ENCODE measurements around the gene CDS1. TPM values are rescaled to one million over a fixed set of nuclear protein-coding genes. Genes with fewer than 3 reads are reported as not detected.
"Not testable (repeated sequence)": the region's sequence is repeated elsewhere in the genome, so short reads cannot be mapped to it uniquely, and the experiment has no call there.

CDS1 gene
- total RNA-seq, 1 donor from 2014 or later = not detected

DNA sequence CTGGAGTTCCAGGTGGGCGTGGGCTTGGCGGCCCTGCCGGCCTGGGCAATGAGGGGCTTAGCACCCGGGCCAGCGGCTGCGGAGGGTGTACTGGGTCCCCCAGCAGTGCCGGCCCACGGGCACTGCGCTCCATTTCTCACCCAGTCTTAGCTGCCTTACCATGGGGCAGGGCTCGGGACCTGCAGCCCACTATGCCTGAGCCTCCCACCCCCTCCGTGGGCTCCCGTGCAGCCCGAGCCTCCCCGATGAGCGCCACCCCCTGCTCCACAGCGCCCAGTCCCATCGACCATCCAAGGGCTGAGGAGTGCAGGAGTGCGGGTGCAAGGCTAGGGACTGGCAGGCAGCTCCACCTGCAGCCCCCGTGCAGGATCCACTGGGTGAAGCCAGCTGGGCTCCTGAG is 81.8 kb downstream of the CDS1 start:
- DNase-seq (ENCODE audit: low spot score); intact Hi-C loops (cut with DNase I): not testable (repeated sequence)

GRCh38 chr4:84666439-84666838 is 83.5 kb downstream of the CDS1 start:
- intact Hi-C loops (cut with DNase I) = no loop called here
- no peak for DNase-seq (ENCODE audit: low spot score)

GRCh38 chr4:84669201-84669600 is 86.3 kb downstream of the CDS1 start:
- no peak for DNase-seq (ENCODE audit: low spot score)
- intact Hi-C loops (cut with DNase I) = no loop called here

DNA sequence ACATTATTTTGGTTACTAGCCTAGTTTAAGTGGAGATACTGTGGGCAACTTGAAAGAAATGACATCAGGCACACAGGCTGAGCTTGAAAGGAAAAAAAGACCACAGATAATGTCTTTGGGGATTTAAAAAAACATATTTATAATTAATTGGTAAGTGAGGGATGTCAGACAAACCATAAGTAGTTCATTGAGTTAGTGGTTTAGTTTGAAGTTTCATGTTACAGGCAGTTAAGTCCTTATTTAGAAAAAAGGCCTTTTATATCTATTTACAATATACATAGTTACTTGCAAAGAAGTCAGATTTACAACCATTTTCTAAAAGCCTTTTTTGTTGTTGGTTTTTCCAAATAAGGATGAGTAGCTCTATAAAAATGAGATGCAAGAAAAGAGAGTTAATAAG is 89.2 kb downstream of the CDS1 start:
- no peak for DNase-seq (ENCODE audit: low spot score)
- intact Hi-C loops (cut with DNase I) = no loop called here

- DNase-seq (ENCODE audit: low spot score) = no peak
- intact Hi-C loops (cut with DNase I) = no loop called here
Observed at GRCh38 chr4:84673475-84674240, 90.7 kb downstream of the CDS1 start.

- DNase-seq (ENCODE audit: low spot score) = no peak
Observed at GRCh38 chr4:84677093-84677492, 94.2 kb downstream of the CDS1 start.

GRCh38 chr4:84677995-84678394 is 95.1 kb downstream of the CDS1 start:
- no peak for DNase-seq (ENCODE audit: low spot score)
- intact Hi-C loops (cut with DNase I) = no loop called here

More at GRCh38 chr4:84677093-84677492, 94.2 kb downstream of the CDS1 start:
- intact Hi-C loops (cut with DNase I) = no loop called here

GRCh38 chr4:84678976-84679744 is 96.2 kb downstream of the CDS1 start:
- intact Hi-C loops (cut with DNase I) = no loop called here
- DNase-seq (ENCODE audit: low spot score) = no peak

DNA sequence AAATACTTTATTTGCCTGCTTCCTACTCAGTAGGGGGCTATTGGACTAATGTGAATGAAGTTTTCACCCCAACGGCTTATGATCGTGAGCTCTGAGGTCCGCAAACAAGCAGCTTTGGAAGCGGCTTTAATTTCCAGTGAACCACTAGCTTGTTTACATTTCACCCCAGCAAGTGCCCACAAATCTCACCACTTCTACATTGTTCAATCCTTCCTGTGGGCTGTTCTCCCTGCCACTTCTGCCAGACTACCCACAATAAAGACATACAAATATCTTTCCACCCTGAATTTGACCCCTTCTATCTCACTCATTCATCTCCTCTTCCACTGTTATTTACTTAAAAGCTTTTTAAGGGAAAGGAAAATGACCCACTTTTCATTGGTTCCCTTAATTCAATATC is 98.0 kb downstream of the CDS1 start:
- intact Hi-C loops (cut with DNase I) = no loop called here
- DNase-seq (ENCODE audit: low spot score) = no peak

DNA sequence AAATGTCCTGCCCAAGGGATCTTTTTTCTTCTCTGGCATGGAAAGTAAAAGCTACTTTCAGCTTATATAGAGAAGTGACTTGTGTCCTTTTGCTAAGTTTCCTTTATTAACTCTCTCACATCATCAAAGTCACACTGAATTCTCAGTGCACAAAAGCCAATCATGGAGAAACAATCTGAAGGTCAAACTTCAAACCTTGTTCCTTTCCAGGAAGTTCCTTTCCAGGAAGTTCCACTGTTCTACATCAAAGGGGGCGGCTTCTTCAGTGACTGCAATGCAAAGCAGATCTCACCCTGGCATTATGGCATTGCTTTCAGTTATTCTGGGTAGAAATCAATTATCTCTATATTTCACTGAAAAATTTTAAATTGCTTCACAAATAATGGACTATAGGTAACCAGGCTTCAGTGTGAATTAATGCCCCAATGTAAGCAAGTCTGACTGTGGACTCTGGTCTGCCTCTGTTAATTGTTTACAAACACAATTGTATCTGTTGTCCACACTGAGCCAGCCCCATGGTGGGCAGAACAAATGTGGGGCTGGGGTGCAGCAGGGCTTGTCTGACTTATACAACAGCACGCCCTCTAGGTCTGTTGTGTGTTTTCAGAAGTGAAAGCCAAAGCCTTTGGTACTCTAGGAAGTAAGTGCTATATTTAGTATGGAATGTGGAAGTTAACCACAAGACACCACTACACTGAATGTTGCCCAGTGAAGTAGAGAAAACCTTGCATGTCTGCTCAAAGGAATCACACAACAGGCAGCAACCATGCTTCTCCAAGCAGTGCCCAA is 98.8 kb downstream of the CDS1 start:
- intact Hi-C loops (cut with DNase I) = no loop called here
- no peak for DNase-seq (ENCODE audit: low spot score)

- DNase-seq (ENCODE audit: low spot score); intact Hi-C loops (cut with DNase I): not testable (repeated sequence)
Observed at GRCh38 chr4:84682661-84683060, 99.7 kb downstream of the CDS1 start.

- intact Hi-C loops (cut with DNase I) = no loop called here
- no peak for DNase-seq (ENCODE audit: low spot score)
Observed at GRCh38 chr4:84683064-84683850, 100.3 kb downstream of the CDS1 start.

GRCh38 chr4:84684361-84684760 is 101.4 kb downstream of the CDS1 start:
- intact Hi-C loops (cut with DNase I) = no loop called here
- no peak for DNase-seq (ENCODE audit: low spot score)

DNA sequence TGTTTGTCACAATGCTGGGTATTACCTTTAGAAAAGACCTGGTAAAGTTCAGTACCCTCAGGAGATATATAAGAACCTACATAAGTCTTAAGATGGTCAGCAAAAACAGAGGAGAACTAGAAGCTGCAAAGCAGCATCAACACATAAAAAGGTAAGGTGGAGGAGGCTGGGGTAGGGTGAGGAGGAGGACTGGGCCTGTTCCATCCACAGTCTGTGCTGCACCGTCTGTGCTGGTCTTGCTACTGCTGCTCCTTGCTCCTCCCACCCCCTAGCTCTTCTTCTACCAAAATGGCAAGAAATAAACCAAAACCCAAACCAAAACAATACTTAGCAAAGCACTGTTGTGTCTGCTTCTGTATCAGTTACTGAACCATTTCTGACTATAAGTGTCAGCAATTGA is 102.2 kb downstream of the CDS1 start:
- DNase-seq (ENCODE audit: low spot score) = no peak
- intact Hi-C loops (cut with DNase I) = no loop called here

DNA sequence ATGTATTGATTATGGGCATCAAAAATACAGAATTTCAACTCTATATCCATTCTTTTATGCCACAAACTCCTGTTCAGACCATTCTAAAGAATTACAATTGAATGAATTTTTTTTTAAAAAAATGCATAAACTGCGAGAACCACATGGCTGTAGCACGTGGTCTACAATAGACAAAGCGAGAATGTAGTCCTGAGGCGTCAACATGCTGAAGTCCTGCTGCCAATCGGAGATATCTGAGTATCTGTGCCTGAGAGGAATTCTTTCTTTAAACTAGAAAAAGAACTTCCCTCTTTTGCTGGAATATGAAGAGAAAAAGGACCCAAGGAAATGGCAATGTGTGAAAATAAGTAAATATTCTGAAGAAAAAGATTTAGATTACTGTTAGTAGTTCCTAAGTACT is 105.7 kb downstream of the CDS1 start:
- DNase-seq (ENCODE audit: low spot score) = no peak
- intact Hi-C loops (cut with DNase I) = no loop called here

- DNase-seq (ENCODE audit: low spot score) = no peak
- intact Hi-C loops (cut with DNase I) = no loop called here
Observed at GRCh38 chr4:84689197-84689596, 106.3 kb downstream of the CDS1 start.

DNA sequence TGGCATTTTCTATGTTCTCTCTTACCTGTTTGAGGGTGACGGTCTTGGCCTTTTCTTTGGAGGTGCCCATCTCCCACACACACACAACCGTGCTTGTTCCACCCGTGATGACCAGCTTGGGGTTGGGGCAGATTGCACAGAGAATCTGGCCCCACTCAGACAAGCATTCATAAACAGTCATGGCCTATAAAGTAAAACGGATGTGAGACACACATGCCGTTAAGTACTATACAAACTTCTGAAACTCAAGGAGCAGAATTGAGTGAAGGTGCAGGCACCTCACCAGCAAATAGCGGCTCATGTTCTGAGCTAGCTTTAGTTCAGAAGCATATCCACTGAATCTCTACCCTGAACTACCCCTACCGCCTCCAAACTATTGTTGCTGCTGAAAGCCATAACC is 107.6 kb downstream of the CDS1 start:
- intact Hi-C loops (cut with DNase I) = no loop called here
- DNase-seq (ENCODE audit: low spot score) = no peak

GRCh38 chr4:84691170-84691691 is 108.3 kb downstream of the CDS1 start:
- DNase-seq (ENCODE audit: low spot score) = no peak
- intact Hi-C loops (cut with DNase I) = no loop called here

DNA sequence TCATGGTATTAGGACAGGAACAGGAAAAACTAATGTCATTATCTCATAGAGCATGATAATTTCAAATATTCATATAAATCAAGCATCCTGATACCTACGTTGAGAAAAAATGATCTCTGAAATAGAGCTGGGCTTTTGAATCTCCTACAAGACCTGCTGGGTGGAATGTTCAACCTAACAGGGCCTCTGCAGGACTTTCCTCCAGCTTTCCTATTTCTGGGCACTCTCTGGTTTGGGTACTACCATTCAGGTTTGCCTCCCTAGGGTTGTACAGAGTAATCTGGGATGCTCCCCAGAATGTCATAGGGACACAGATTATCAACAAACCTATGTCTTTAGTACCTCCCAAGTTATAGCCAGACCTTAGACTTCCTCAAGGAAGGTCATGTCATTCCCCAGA is 108.9 kb downstream of the CDS1 start:
- DNase-seq (ENCODE audit: low spot score) = no peak
- intact Hi-C loops (cut with DNase I) = no loop called here

Data from cardiac septum (tissue), 1 donor.